Measurements from ENCODE around the gene TLE5. TPM values are rescaled to one million over a fixed set of nuclear protein-coding genes. Genes with fewer than 3 reads are reported as not detected.
A peak's percentile ranks its signal among the peaks of the same experiment; 100 is the strongest.

TLE5 gene, protein sequence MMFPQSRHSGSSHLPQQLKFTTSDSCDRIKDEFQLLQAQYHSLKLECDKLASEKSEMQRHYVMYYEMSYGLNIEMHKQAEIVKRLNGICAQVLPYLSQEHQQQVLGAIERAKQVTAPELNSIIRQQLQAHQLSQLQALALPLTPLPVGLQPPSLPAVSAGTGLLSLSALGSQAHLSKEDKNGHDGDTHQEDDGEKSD
- total RNA-seq (2011; cell fraction: chromatin; rRNA removed; ENCODE audit: low replicate concordance), result 147 and 335 TPM in 2 replicates
- 259 and 282 TPM in 2 replicates for total RNA-seq (2011; cell fraction: nucleolus; rRNA removed)
- total RNA-seq (2011; cell fraction: nucleoplasm; rRNA removed), result 209 and 242 TPM in 2 replicates
- 264 and 355 TPM in 2 replicates for total RNA-seq (2014; rRNA removed)
- total RNA-seq (2014; rRNA removed; fragmentation: Illumina TruSeq; extraction: Trizol), result 75.8 and 89.1 TPM in 2 replicates
- total RNA-seq (2015; rRNA removed; fragmentation: Illumina TruSeq; extraction: Trizol), result 172 and 178 TPM in 2 replicates
- total RNA-seq (2021), result 347 and 360 TPM in 2 replicates
- polyA plus RNA-seq (2011; rRNA removed), result 280 and 366 TPM in 2 replicates
- polyA plus RNA-seq (2011; cell fraction: cytosol; rRNA removed), result 357 and 770 TPM in 2 replicates
- polyA plus RNA-seq (2011; cell fraction: nucleus; rRNA removed), result 343 and 561 TPM in 2 replicates
- polyA plus RNA-seq (2012), result 396 and 430 TPM in 2 replicates
- 235 and 381 TPM in 2 replicates for polyA plus RNA-seq (2014; fragmentation: Illumina TruSeq; extraction: Trizol)
- 1 to 10 TPM; 2.0 to 6.2 TPM for polyA plus RNA-seq (2014; fragmentation: Nextera tagmentation; extraction: Ambion mirVana)
- 316 and 334 TPM in 2 replicates for polyA plus RNA-seq (2014; rRNA removed)
- 222 and 305 TPM in 2 replicates for polyA minus RNA-seq (2011; rRNA and poly(A)+ RNA removed)
- 290 and 401 TPM in 2 replicates for polyA minus RNA-seq (2011; cell fraction: cytosol; rRNA and poly(A)+ RNA removed)
- polyA minus RNA-seq (2011; cell fraction: nucleus; rRNA and poly(A)+ RNA removed), result 64.5 and 71.5 TPM in 2 replicates
- percentile 78 among the genes with signal in this experiment for Bru-seq, nascent RNA
- BruChase-seq, experiment 1, labeled RNA remaining after a 2-hour chase, result percentile 81 among the genes with signal in this experiment
- percentile 88 among the genes with signal in this experiment for BruChase-seq, experiment 2, labeled RNA remaining after a 6-hour chase
- long read RNA-seq, experiment 1, transcript AES-202 (7 exons, 1,608 nt), result major isoform, 144 of 630 reads
- long read RNA-seq, experiment 1, transcript AES-207 (6 exons, 942 nt), result minor isoform, 16 of 630 reads
- long read RNA-seq, experiment 1, partial matches to known transcripts, result 9 of 630 reads
- long read RNA-seq, experiment 1, other reads (novel, unspliced or antisense), result 457 of 630 reads
- long read RNA-seq, experiment 2, transcript AES-207 (6 exons, 942 nt), result minor isoform, 10 of 447 reads
- long read RNA-seq, experiment 2, transcript AES-202 (7 exons, 1,608 nt), result major isoform, 167 of 447 reads
- long read RNA-seq, experiment 2, partial matches to known transcripts, result 17 of 447 reads
- long read RNA-seq, experiment 2, other reads (novel, unspliced or antisense), result 248 of 447 reads
- long read RNA-seq, experiment 3, partial matches to known transcripts, result 1 of 20 reads
- long read RNA-seq, experiment 3, other reads (novel, unspliced or antisense), result 14 of 20 reads

DNA sequence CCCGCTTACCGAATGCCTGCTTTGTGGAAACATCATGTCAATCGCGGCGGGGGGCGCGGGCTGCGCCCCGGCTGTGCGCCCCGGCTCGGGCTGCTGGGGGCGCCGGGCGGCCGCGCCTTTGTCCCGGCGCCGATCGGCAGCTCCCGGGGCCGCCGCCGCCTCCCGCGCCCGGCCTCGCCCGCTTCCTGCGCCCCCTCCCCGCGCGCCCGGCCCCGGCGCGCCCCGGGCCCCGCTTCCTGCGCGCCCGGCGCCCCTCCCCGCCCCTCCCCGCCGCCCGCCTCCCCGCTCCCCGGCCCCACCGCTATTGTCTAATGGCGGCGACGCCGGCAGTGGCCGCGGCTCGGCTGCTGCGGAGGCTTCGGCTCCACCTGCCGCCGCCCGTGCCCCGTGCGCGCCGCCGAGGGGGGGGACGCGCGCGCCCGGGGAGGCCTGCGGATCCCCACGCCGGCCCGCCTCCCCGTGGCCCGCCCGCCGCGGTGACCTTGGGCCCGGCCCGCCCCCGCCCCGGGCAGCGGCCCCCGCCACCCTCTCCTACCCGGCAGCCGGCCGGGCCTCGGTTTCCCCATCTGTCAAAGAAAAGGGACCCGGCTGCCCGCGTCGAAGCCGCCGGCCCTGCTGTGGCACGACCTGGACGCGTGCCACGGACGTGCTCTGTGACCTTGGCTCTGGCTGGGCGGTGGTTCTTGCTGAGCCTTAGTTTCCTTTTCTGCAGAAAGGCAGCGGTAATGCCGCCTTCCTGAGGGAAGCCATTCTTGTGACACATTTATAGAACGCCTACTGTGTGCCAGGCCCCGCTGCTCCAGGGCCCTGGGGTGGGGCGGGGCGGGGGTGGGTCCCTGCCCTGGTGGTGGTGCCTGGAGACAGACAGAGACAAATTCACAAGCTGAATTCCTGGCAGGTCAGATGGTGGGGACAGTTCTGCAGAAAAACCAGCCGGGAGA, at the start of gene TLE5:
Gene TLE5, minus strand, starts transcription at position 331 of the 941 bp plus-strand sequence. Its CDS starts 295 bp downstream, at position 36.
- Histone ChIP-seq H3K9me1 (ENCODE audit: control insufficient read depth, insufficient read depth, low read length) (no peaks in the 10 kb centered on the region), H3K27ac (ENCODE audit: extremely low read depth, low read depth, low read length) (peak within 1 kb of the TSS; percentile 92), H3K36me3 (ENCODE audit: control insufficient read depth, insufficient read depth, low read length) (peaks cover 35% of the 10 kb centered on the region), H2AFZ (ENCODE audit: low read depth, low read length) (peak within 1 kb of the TSS; percentile 82), H3K27me3 (ENCODE audit: control insufficient read depth in 2 of 2, insufficient read depth in 2 of 2, low read length in 2 of 2) (no peaks in the 10 kb centered on the region), H3K9me3 (replicated peaks; ENCODE audit: control insufficient read depth, insufficient read depth, low read depth, low read length) (no peaks in the 10 kb centered on the region), H3K4me1 (replicated peaks in 1 of 2; ENCODE audit: control insufficient read depth in 2 of 2, insufficient read depth in 2 of 2, low read length in 2 of 2) (peaks cover 27 to 40% of the 10 kb centered on the region in 2 experiments), H3K79me2 (ENCODE audit: control insufficient read depth, insufficient read depth, low read length) (peaks cover 38% of the 10 kb centered on the region), H3K9ac (ENCODE audit: insufficient read depth in 1 of 2, low read depth in 2 of 2, low read length in 2 of 2) (peak within 1 kb of the TSS; percentile 86 to 95; a peak in 3 of 4 replicates), H3K4me3 (peak within 1 kb of the TSS; percentile 85), H4K20me1 (replicated peaks; ENCODE audit: control insufficient read depth, insufficient read depth, low read length) (no peaks in the 10 kb centered on the region), H3K4me2 (ENCODE audit: insufficient read depth, low read length) (peak within 1 kb of the TSS; percentile 90)
- POLR2A ChIA-PET, result interaction anchor here (0.6 to 1.2 kb wide), 3 partner anchors 9 to 124 kb away, joined by 3 to 4 read pairs (median 4); no protein-coding TSS in a partner anchor
- intact Hi-C loops (cut with micrococcal nuclease), result no loop called here
- BruUV-seq (replicated peaks), result no TSS peak
- FAIRE-seq (peak; percentile 26), ATAC-seq (peak; percentile 65), DNase-seq (ENCODE audit: extremely low read depth in 1 of 4, low spot score in 3 of 4) (peak; percentile 74 to 89 (median 87))
- in situ Hi-C loops (cut with MboI), result no loop called here
- WGBS (ENCODE audit: insufficient coverage, low coverage, missing lambda C conversion rate), result 10% methylated on average over 30 of the region's 111 CpGs
- CTCF ChIA-PET (ENCODE audit: low intra/inter-chr PET ratio), result interaction anchor here (0.7 to 1.7 kb wide), 2 partner anchors 106 to 111 kb away, joined by 3 to 6 read pairs; no protein-coding TSS in a partner anchor
- TF ChIP-seq YY1 (IDR thresholded peaks at IDR 0.05; ENCODE audit: borderline replicate concordance in 1 of 3, control insufficient read depth in 1 of 3, extremely low read depth in 1 of 3, insufficient read depth in 3 of 3, insufficient read length in 1 of 3, insufficient replicate concordance in 2 of 3, low read depth in 1 of 3, low read length in 2 of 3), result peak; percentile 30 to 85 (median 78)
- TF ChIP-seq ZNF584 (CRISPR knock-in tag; IDR thresholded peaks at IDR 0.05; ENCODE audit: low read depth), result peak; percentile 39; the same call in 1 of the 2 replicates
- no peak for TF ChIP-seq TCF7 (IDR thresholded peaks at IDR 0.05; ENCODE audit: borderline replicate concordance)
- no peak for TF ChIP-seq NEUROD1 (IDR thresholded peaks at IDR 0.05; ENCODE audit: borderline replicate concordance, low read depth, low read length, partially characterized antibody)
- TF ChIP-seq NR3C1 (CRISPR knock-in tag; IDR thresholded peaks at IDR 0.05), result no peak
- TF ChIP-seq ZNF589 (CRISPR knock-in tag; IDR thresholded peaks at IDR 0.05; ENCODE audit: low read depth), result 0 out of 2 replicates have a peak, but pooled peaks have one; percentile 39
- no peak for TF ChIP-seq ZNF444 (CRISPR knock-in tag; IDR thresholded peaks at IDR 0.05)
- TF ChIP-seq PHB2 (IDR thresholded peaks at IDR 0.05; ENCODE audit: low read depth), result no peak
- TF ChIP-seq POLR2G (IDR thresholded peaks at IDR 0.05; ENCODE audit: low read depth, low read length), result peak; percentile 79

Data from K562 (cell line).